NCI-H345 treated with DMSO at 0.1 percent for 48 hours (cell line): ENCODE results near the gene UBE2K.
"Not testable (repeated sequence)": the region's sequence is repeated elsewhere in the genome, so short reads cannot be mapped to it uniquely, and the experiment has no call there.

Source experiments
- DNase-seq: peaks from one replicate; lab custom pipeline; 2025; ENCODE audit not compliant: unreplicated experiment; lab: John Stamatoyannopoulos, UW

Gene UBE2K

GRCh38 chr4:39792529-39792928 is 94.6 kb downstream of the UBE2K start:
- no peak for DNase-seq

GRCh38 chr4:39792976-39793375 is 95.0 kb downstream of the UBE2K start:
- DNase-seq = not testable (repeated sequence)

GRCh38 chr4:39802005-39802404 is 104.1 kb downstream of the UBE2K start:
- no peak for DNase-seq

- DNase-seq = no peak
Observed at GRCh38 chr4:39808231-39808749, 110.4 kb downstream of the UBE2K start.

GRCh38 chr4:39812500-39812899 is 114.6 kb downstream of the UBE2K start:
- DNase-seq = no peak

- DNase-seq = not testable (repeated sequence)
Observed at GRCh38 chr4:39813033-39813432, 115.1 kb downstream of the UBE2K start.

GRCh38 chr4:39813761-39814160 is 115.8 kb downstream of the UBE2K start:
- not testable (repeated sequence) for DNase-seq

- DNase-seq = no peak
Observed at GRCh38 chr4:39814403-39815185, 116.7 kb downstream of the UBE2K start.

GRCh38 chr4:39818646-39819045 is 120.7 kb downstream of the UBE2K start:
- no peak for DNase-seq

- no peak for DNase-seq
Observed at GRCh38 chr4:39820186-39820585, 122.2 kb downstream of the UBE2K start.

- DNase-seq = no peak
Observed at GRCh38 chr4:39821951-39822350, 124.0 kb downstream of the UBE2K start.

- DNase-seq = no peak
Observed at GRCh38 chr4:39822662-39823061, 124.7 kb downstream of the UBE2K start.

GRCh38 chr4:39823191-39823590 is 125.3 kb downstream of the UBE2K start:
- no peak for DNase-seq

- DNase-seq = no peak
Observed at GRCh38 chr4:39825090-39825489, 127.2 kb downstream of the UBE2K start.

- DNase-seq = no peak
Observed at GRCh38 chr4:39825741-39826231, 127.8 kb downstream of the UBE2K start.
